Glutamatergic neuron (in vitro differentiated cells): ENCODE results near the gene GRIP2. TPM values are rescaled to one million over a fixed set of nuclear protein-coding genes. Genes with fewer than 3 reads are reported as not detected.

Experiments used
- DNase-seq: peaks from one replicate; pipeline ENCODE4 v3.0.0; 2022
- H3K27ac Mint-ChIP-seq: one replicate; pipeline ENCODE4 v1.8.0; 2020; ENCODE audit warnings: mild to moderate bottlenecking, mixed read lengths, inconsistent platforms; ENCODE audit not compliant: unreplicated experiment
- H3K27me3 Mint-ChIP-seq: one replicate; pipeline ENCODE4 v1.8.0; 2020; ENCODE audit warnings: mild to moderate bottlenecking, moderate library complexity, mixed read lengths, inconsistent platforms; ENCODE audit not compliant: unreplicated experiment
- H3K36me3 Mint-ChIP-seq: one replicate; pipeline ENCODE4 v1.8.0; 2020; ENCODE audit warnings: mild to moderate bottlenecking, mixed read lengths, inconsistent platforms; ENCODE audit not compliant: unreplicated experiment
- H3K4me1 Mint-ChIP-seq: one replicate; pipeline ENCODE4 v1.8.0; 2020; ENCODE audit warnings: mild to moderate bottlenecking, low read depth, mixed read lengths, inconsistent platforms; ENCODE audit not compliant: unreplicated experiment
- H3K4me3 Mint-ChIP-seq: one replicate; pipeline ENCODE4 v1.8.0; 2020; ENCODE audit warnings: mild to moderate bottlenecking, mixed read lengths, inconsistent platforms; ENCODE audit not compliant: unreplicated experiment
- H3K9me3 Mint-ChIP-seq: one replicate; pipeline ENCODE4 v1.8.0; 2020; ENCODE audit warnings: mild to moderate bottlenecking, moderate library complexity, mixed read lengths, inconsistent platforms; ENCODE audit not compliant: unreplicated experiment
- total RNA-seq: library from RNA; stranded (reverse); fragmentation: NEBNext Ultra II Directional; extraction: Animal tissue kit (Norgen Biotek cat#: 25700); gene quantifications from one replicate; pipeline ENCODE4 v1.2.1, GENCODE V29; 2021; ENCODE audit not compliant: unreplicated experiment
- TF ChIP-seq, protein P1 (sequence below): fragments of 200-600 bp; sonication (generic); IDR thresholded peaks from one replicate; pipeline ENCODE4 v1.5.0; 2021; ENCODE audit not compliant: partially characterized antibody, unreplicated experiment

GRIP2 gene
- total RNA-seq, 1 donor from 2014 or later = 0.34 TPM

DNA sequence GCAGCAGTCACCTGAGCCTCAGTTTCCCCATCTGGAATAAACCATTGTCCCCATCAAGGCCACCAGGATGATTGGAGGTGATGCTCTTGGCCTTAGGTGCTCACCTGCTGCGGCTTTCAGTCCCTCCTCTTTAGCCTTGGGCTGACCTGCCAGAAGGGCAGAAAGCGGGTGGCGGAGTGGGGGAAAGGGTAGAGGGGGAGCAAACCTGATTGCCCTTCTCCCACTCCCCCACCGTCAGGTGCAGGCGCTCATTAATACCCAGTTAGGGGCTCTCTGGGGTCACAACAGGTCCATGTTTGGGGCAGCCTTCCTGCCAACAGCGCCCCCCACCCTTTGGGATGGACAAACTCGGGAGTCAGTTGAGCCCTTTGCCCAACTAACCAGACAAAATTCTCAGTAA is 50.5 kb downstream of the GRIP2 start:
- TF ChIP-seq, protein P1, sequence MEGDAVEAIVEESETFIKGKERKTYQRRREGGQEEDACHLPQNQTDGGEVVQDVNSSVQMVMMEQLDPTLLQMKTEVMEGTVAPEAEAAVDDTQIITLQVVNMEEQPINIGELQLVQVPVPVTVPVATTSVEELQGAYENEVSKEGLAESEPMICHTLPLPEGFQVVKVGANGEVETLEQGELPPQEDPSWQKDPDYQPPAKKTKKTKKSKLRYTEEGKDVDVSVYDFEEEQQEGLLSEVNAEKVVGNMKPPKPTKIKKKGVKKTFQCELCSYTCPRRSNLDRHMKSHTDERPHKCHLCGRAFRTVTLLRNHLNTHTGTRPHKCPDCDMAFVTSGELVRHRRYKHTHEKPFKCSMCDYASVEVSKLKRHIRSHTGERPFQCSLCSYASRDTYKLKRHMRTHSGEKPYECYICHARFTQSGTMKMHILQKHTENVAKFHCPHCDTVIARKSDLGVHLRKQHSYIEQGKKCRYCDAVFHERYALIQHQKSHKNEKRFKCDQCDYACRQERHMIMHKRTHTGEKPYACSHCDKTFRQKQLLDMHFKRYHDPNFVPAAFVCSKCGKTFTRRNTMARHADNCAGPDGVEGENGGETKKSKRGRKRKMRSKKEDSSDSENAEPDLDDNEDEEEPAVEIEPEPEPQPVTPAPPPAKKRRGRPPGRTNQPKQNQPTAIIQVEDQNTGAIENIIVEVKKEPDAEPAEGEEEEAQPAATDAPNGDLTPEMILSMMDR = no peak
- peaks cover 2% of the 10 kb centered on the region for H3K27me3 Mint-ChIP-seq
- no peaks in the 10 kb centered on the region for H3K4me1 Mint-ChIP-seq
- DNase-seq = no peak
- H3K27ac Mint-ChIP-seq = no peak overlapping the region
- peaks cover 1% of the 10 kb centered on the region for H3K9me3 Mint-ChIP-seq
- no peak overlapping the region for H3K4me3 Mint-ChIP-seq
- no peaks in the 10 kb centered on the region for H3K36me3 Mint-ChIP-seq

DNA sequence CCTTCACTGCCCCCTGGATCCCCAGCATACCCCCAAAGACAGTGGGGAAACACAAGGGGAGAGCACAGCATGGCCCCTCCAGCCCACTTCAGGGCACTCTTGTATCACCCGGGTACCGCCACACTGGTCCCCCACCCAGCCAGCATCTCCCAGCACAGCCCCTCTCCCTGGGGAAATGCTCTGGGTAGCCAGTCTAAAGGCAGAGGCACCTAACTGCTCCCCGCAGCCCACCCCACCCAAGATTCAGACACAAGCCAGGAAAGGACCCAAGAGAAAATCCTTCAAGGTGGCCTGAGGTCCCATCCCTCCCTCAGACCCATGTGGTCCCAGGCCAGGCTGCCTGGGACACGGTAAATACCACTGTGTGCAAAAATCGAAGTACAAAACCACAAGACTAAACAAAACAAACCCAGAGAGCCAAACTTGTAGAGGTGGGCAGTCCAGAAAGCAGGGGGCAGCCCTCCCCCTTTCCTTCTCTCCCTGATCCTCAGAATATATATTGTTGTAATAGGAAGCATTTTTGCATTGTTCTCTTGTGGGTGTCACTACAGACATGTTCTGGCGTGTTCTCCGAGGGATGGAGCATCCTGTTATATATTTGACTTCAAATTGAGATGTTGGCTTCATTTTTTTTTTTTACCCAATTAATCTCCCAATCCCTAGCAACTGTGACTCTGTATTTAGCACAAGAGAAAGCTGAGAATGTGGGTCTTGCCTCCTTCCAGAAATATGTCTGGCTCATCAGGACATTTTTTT is 51.7 kb downstream of the GRIP2 start:
- TF ChIP-seq, protein P1 = no peak
- no peak overlapping the region for H3K4me3 Mint-ChIP-seq
- H3K27ac Mint-ChIP-seq = no peak overlapping the region
- H3K36me3 Mint-ChIP-seq = no peaks in the 10 kb centered on the region
- DNase-seq = no peak
- H3K27me3 Mint-ChIP-seq = no peaks in the 10 kb centered on the region
- no peaks in the 10 kb centered on the region for H3K4me1 Mint-ChIP-seq
- peaks cover 1% of the 10 kb centered on the region for H3K9me3 Mint-ChIP-seq

DNA sequence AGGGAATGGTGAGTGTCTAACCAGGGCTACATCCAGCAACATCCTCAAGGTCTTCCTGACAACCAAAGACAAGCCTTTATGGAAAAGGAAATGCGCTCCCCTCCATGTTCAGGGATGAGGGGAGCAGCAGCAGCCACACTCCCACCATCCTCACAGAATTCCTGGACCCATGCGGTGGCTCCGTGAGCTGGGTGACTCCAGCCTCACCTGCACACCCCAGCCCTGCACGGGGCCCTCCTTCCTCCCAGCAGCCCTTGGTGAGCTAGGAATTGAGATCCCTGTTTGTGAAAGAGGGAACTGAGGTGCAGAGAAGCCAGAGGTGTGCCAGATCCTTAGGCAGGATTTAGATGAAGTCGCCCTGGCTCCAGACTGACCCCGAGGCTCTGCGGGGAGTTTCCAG is 52.3 kb downstream of the GRIP2 start:
- Mint-ChIP-seq H3K4me1 (no peaks in the 10 kb centered on the region), H3K9me3 (peaks cover 1% of the 10 kb centered on the region), H3K27ac (no peak overlapping the region), H3K36me3 (no peaks in the 10 kb centered on the region), H3K27me3 (no peaks in the 10 kb centered on the region), H3K4me3 (no peak overlapping the region)
- no peak for DNase-seq
- TF ChIP-seq, protein P1 = no peak

DNA sequence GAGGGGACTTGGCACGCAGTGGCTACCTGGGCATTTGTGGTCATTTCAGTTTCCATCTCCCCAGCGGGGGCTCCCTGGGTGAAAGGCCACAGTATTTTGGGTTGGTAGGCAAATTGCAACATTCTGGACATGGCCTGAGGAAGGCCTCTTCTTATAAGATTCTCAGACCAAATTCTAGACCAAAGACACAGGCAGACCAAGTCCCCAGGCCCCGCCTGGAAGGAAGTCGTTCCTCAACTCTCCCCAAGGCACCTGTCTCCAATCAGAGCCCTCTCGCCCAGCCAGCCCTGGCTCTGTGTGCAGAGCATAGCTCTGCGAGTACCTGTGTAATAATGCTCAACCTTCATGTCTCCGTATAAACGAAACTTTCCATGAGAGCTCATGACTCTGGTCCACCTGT is 53.1 kb downstream of the GRIP2 start:
- Mint-ChIP-seq H3K9me3 (peaks cover 1% of the 10 kb centered on the region), H3K36me3 (no peaks in the 10 kb centered on the region), H3K4me3 (no peak overlapping the region), H3K27ac (no peak overlapping the region), H3K4me1 (no peaks in the 10 kb centered on the region), H3K27me3 (no peaks in the 10 kb centered on the region)
- no peak for DNase-seq
- TF ChIP-seq, protein P1 = no peak

DNA sequence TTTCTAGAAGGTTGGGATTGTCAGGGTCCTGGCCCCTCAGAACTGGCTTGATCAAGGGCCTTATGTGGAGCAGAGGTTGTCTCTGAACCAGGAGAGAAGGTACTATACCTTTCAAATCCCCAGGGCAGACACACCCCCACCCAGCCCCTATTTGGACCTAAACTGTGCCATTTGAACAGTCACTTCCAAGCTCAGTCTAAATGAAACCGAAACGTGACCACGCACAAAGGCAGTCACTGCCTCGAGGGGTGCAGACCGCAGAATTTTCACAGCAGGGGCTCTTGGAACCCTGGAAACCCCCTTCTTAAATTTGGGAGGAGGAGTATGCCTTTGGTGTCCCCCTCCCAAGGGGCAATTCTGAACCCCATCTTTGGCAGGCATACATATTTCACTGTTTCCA is 53.7 kb downstream of the GRIP2 start:
- TF ChIP-seq, protein P1 = no peak
- no peak overlapping the region for H3K4me3 Mint-ChIP-seq

More for the DNA sequence above, 53.7 kb downstream of the GRIP2 start:
- Mint-ChIP-seq H3K4me1 (no peaks in the 10 kb centered on the region), H3K36me3 (no peaks in the 10 kb centered on the region), H3K9me3 (peaks cover 1% of the 10 kb centered on the region), H3K27ac (no peak overlapping the region), H3K27me3 (no peaks in the 10 kb centered on the region)
- no peak for DNase-seq
